K562 (cell line): ENCODE measurements around the gene PAFAH1B2.

Source experiments
- ARID4B ChIP-seq: sonication (generic); formaldehyde crosslinking; IDR thresholded peaks from 2 replicates; pipeline ENCODE4 v1.8.0; 2022; ENCODE audit warnings: mild to moderate bottlenecking, missing genetic modification reagents
- BHLHE40 ChIP-seq: IDR thresholded peaks from 2 replicates; pipeline ENCODE4 v1.6.1; 2011; ENCODE audit warnings: low read length, improper control_type of control experiment
- CEBPB ChIP-seq: fragments of 450-650 bp; IDR thresholded peaks from 2 replicates; pipeline ENCODE4 v1.6.1; 2016; ENCODE audit warnings: missing genetic modification characterization, missing compliant biosample characterization
- CTCF ChIP-seq, 3 experiments: IDR thresholded peaks in 2 of 3; conservative IDR thresholded peaks in 1 of 3; 2 replicates each; pipeline ENCODE4 v1.5.1; 2011 to 2012; ENCODE audit warnings: low read length in 3 of 3, mild to moderate bottlenecking in 3 of 3, control low read depth in 2 of 3, improper control_type of control experiment in 1 of 3, inconsistent platforms in 1 of 3, low read depth in 1 of 3, mixed read lengths in 1 of 3, moderate library complexity in 1 of 3; ENCODE audit not compliant: insufficient read depth in 2 of 3
- MAFF ChIP-seq: IDR thresholded peaks from 2 replicates; pipeline ENCODE4 v1.6.1; 2012; ENCODE audit warnings: low read length, improper control_type of control experiment
- PCBP2 ChIP-seq: fragments of 200-400 bp; formaldehyde crosslinking; IDR thresholded peaks from 2 replicates; pipeline ENCODE4 v1.6.1; 2018; ENCODE audit warnings: low read length, low read depth, mild to moderate bottlenecking, moderate library complexity; ENCODE audit not compliant: poor library complexity, severe bottlenecking
- RAD21 ChIP-seq, 2 experiments: fragments of 250-450 bp in 1 of 2; fragments of 450-650 bp in 1 of 2; sonication (Bioruptor Pico) in 1 of 2; formaldehyde crosslinking in 1 of 2; IDR thresholded peaks in 1 of 2; conservative IDR thresholded peaks in 1 of 2; 2 replicates each; pipeline versions ENCODE4 v1.4.0 to v1.8.0; 2020 to 2022; ENCODE audit warnings: mild to moderate bottlenecking in 2 of 2, moderate library complexity in 1 of 2
- RUNX1 ChIP-seq: sonication (generic); IDR thresholded peaks from 2 replicates; pipeline ENCODE4 v1.6.1; 2016; ENCODE audit warnings: antibody characterized with exemption, low read depth
- SETDB1 ChIP-seq: IDR thresholded peaks from one replicate; pipeline ENCODE4 v1.6.1; 2012; ENCODE audit warnings: low read length, control low read depth, inconsistent platforms
- ZBTB43 ChIP-seq: sonication (generic); formaldehyde crosslinking; IDR thresholded peaks from 2 replicates; pipeline ENCODE4 v1.8.0; 2023; ENCODE audit warnings: mild to moderate bottlenecking, missing genetic modification reagents

GRCh38 chr11:117195761-117196160 is 51.7 kb downstream of the PAFAH1B2 start:
- TF ChIP-seq CEBPB (no peak), ZBTB43 (CRISPR knock-in tag) (no peak), CTCF (IDR thresholded peaks at IDR 0.05 in 2 of 3, conservative IDR thresholded peaks at IDR 0.05 in 1 of 3; ENCODE audit: insufficient read depth in 2 of 3, low read depth in 1 of 3, low read length in 3 of 3) (no peak), ARID4B (no peak), BHLHE40 (no peak), RUNX1 (no peak), MAFF (no peak), PCBP2 (no peak), RAD21 (CRISPR knock-in tag; conservative IDR thresholded peaks at IDR 0.05 in 1 of 2, IDR thresholded peaks at IDR 0.05 in 1 of 2) (no peak), SETDB1 (no peak)
